HG02840 (cell line): ENCODE measurements around the gene MAML1.

ENCODE experiments used
- ATAC-seq: cut with Tn5 transposase; IDR thresholded peaks from one replicate; pipeline ENCODE4 v1.9.1; 2021; ENCODE audit warnings: mild to moderate bottlenecking, moderate library complexity, moderate number of reproducible peaks; ENCODE audit not compliant: unreplicated experiment, low FRiP score

Gene MAML1

GRCh38 chr5:179801304-179802206 is 68.9 kb downstream of the MAML1 start:
- no peak for ATAC-seq

DNA sequence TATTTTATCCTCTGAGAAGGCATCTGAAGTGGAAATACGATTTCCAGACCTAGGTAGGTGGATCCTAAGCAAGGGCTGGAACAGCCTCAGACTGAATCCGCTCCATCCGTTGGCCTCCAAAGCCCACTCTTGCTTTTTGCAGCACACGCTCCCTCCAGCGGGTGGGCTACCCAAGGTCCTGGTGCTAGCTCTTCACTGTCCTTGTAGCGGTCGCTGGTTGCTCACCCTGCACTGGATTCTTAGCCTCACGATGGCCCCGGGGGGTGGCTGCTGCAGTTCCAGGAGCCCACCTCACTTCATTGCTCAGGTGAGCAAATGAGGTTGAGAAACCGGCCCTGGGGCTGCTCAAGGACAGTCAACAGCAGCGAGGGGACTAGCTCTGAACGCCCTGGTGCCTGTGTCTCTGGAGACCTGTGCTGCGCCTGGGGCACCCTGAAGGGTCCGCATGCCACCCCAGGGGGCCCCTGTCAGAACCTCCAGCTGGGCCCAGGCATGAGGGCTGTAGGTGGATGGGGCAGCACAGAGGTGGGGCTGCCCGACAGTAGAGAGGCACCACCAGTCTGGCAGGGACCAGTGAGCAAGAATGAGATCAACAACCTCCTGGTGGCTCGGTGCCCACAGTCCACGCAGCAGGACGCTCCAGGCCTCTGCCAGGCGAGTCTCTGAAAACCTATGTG is 69.7 kb downstream of the MAML1 start:
- ATAC-seq: no peak

- no peak for ATAC-seq
These were observed 70.4 kb downstream of the MAML1 start for GRCh38 chr5:179802950-179803562.

GRCh38 chr5:179803651-179804554 is 71.3 kb downstream of the MAML1 start:
- no peak for ATAC-seq

DNA sequence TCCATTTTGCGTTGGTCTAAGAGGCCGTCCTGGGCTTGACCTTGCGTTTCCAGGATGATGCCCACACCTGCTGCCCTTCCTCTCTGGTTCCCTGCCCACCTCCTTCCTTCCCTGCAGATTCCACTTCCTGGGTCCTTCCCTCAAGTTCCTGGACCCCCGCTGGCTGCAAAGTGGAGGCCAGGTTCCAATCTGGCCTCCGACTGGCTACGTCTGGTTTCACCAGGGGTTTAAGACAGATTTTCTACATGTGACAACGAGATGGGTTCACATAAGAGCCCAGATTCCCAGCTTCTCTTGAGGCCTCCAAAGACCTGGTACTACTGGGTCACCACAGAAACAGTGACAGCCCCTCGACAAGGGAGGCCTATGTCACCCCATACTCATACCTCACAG is 71.9 kb downstream of the MAML1 start:
- ATAC-seq: no peak

GRCh38 chr5:179805070-179805528 is 72.5 kb downstream of the MAML1 start:
- no peak for ATAC-seq

DNA sequence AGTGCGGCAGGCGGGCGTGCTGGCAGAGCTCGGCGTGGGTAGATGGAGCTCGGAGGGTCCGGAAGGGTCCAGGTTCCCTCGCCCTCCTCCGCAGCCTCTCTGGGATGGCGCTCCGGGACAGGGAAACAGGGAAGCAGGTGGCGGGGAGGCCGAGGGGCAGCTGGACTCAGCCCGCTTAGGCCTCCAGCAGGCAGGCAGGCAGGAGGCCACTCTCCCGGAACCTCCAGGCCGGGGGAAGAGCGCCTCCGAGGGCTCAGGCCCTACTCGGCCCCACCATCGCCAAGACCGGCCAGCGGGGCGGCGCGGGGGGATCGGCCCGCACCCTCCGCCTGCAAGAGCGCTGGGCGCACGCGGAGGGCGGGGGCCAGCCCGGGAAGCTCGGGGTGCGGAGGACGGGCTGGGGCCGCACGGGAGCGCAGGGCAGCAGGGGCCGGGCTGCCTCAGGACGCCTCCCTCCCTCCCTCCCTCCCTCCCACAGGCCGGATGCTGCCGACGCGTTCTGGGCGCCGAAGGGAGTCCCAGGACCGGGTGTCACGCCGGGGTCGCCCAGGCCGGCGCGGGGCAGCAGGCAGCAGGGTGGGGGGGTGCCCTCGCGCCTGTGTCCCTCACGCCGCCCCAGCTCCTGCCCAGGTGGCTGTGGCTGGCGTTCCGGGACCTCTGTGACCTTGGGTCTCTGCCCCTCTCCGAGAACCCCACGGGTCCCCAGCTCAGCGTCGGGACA is 73.1 kb downstream of the MAML1 start:
- ATAC-seq: peak; percentile 24

DNA sequence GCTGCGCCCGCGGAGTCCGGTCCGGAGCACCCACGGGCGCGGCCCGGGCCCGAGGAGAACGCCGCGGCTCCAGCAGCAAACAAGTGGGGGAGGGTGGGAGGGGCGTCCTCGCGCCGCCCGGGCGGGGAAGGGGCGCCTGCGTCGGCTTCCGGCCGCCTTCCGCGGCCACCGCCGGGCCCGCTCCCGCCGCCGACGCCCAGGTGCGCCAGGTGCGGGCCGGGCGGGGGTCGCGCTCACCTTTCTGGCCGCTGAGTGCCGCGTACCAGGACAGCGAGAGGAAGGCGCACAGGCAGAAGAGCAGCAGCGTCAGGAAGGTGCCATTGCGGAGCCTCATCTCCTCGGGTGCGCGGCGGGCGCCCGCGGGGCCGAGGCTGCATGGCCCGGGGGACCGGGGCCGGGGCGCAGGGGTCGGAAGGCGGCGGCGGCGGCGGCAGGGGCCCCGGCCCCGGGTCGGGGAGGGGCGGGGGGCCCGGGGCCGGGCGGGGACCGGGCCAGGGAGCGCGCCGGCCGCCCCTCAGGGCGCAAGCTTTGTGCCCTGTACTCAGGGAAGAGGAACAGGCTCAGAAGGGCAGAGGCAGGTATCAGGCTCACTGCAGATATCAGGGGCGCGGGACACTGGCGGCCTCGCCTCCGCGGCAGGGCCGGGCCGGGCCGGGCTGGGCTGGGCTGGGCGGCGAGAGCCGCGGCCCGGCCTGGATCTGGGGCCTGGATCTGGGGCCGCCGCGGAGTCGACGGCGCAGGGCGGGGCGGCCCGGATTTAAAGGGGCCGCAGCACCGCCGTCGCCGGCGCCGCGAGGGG is 73.8 kb downstream of the MAML1 start, which contains the start of gene MGAT4B:
MGAT4B (minus strand) TSS at position 617 of the 799 bp plus-strand sequence; CDS start at position 334, 283 bp downstream.
- ATAC-seq: peak; percentile 68

DNA sequence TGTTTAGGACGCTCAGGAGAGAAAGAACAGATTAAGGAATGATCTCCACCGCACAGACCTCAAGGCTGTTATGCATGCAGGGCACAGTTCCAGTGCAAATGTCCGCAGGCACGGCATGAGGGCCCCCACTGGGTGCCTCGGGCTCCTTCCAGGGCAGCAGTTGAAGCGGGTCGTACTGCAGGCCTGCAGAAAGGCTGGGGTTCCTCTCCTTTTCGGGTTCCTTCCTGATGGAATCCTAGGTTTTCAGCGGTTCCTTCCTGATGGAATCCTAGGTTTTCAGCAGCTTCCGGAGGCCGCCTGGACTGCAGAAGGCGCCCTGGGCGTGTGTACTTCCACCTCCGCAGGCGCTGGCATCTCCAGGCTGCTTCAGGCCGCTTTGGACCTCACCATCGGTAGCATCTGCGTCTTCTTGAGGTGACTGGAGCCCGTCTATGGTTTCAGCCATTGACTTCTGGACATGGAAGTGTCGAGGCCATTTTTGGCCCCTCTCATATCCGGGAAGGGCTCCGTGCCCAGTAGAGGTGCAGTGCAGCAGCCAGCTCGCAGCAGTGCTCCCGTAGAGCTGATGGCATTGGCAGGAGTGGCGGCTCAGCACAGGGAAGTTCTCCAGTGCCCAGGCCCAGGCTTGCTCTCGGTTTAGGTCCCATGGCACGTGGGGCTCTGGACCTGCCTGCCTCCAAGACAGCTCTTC is 79.7 kb downstream of the MAML1 start:
- ATAC-seq: no peak

GRCh38 chr5:179812997-179813607 is 80.5 kb downstream of the MAML1 start:
- ATAC-seq: no peak

GRCh38 chr5:179814090-179814489 is 81.5 kb downstream of the MAML1 start:
- no peak for ATAC-seq

GRCh38 chr5:179815491-179816249 is 83.0 kb downstream of the MAML1 start:
- no peak for ATAC-seq

- no peak for ATAC-seq
These were observed 83.8 kb downstream of the MAML1 start for GRCh38 chr5:179816401-179816795.

GRCh38 chr5:179816796-179817469 is 84.3 kb downstream of the MAML1 start:
- no peak for ATAC-seq

DNA sequence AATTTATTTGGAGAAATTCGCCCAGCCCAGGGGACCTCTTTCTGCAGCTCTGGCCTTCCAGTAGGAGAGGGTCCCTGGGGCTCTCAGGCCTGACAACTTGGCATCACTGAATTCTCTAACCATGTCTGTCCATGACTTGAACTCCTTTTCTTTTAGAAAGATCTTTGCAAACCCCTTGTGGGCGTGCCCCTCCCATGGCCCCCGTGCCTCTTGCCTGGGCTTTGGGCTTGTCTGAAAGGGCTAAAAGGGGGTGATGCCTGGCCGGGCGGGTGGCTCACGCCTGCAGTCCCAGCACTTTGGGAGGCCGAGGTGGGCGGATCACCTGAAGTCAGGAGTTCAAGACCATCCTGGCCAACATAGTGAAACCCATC is 84.8 kb downstream of the MAML1 start:
- no peak for ATAC-seq
